ENCODE results near the gene RHBDL1. TPM values are rescaled to one million over a fixed set of nuclear protein-coding genes. Genes with fewer than 3 reads are reported as not detected.

RHBDL1 gene
- polyA plus RNA-seq, 1 donor from 2014 or later = 7.2 TPM

- Histone ChIP-seq H3K9me3 (ENCODE audit: low read length) (no peaks in the 10 kb centered on the region), H2AFZ (ENCODE audit: low read depth, low read length) (no peak overlapping the region), H3K79me2 (replicated peaks; ENCODE audit: insufficient read depth, low read length) (no peaks in the 10 kb centered on the region), H3F3A (ENCODE audit: insufficient read depth, low read length, poor library complexity, severe bottlenecking) (no peaks in the 10 kb centered on the region), H3K9me2 (ENCODE audit: insufficient read depth, low read length) (no peaks in the 10 kb centered on the region), H3K36me3 (ENCODE audit: insufficient read depth, low read length) (no peaks in the 10 kb centered on the region), H3K4me3 (ENCODE audit: low read length) (no peak overlapping the region), H3K4me2 (ENCODE audit: low read length) (no peak overlapping the region), H3K27me3 (ENCODE audit: insufficient read depth, low read depth, low read length) (no peaks in the 10 kb centered on the region), H3K9ac (ENCODE audit: low read length) (no peak overlapping the region), H4K20me1 (ENCODE audit: insufficient read depth) (no peaks in the 10 kb centered on the region), H3K27ac (ENCODE audit: low read length) (no peak overlapping the region)
- TF ChIP-seq TAF1 (IDR thresholded peaks at IDR 0.05; ENCODE audit: low read depth) = no peak
- TF ChIP-seq MXI1 (conservative IDR thresholded peaks at IDR 0.05; ENCODE audit: poor library complexity, severe bottlenecking) = no peak
- no peak for TF ChIP-seq RAD21 (conservative IDR thresholded peaks at IDR 0.05)
- no peak for TF ChIP-seq EP300 (conservative IDR thresholded peaks at IDR 0.05; ENCODE audit: poor library complexity, severe bottlenecking)
- no peak for TF ChIP-seq POLR2AphosphoS5 (IDR thresholded peaks at IDR 0.05)
- TF ChIP-seq SMC3 (conservative IDR thresholded peaks at IDR 0.05; ENCODE audit: poor library complexity) = no peak
- TF ChIP-seq, protein P1, sequence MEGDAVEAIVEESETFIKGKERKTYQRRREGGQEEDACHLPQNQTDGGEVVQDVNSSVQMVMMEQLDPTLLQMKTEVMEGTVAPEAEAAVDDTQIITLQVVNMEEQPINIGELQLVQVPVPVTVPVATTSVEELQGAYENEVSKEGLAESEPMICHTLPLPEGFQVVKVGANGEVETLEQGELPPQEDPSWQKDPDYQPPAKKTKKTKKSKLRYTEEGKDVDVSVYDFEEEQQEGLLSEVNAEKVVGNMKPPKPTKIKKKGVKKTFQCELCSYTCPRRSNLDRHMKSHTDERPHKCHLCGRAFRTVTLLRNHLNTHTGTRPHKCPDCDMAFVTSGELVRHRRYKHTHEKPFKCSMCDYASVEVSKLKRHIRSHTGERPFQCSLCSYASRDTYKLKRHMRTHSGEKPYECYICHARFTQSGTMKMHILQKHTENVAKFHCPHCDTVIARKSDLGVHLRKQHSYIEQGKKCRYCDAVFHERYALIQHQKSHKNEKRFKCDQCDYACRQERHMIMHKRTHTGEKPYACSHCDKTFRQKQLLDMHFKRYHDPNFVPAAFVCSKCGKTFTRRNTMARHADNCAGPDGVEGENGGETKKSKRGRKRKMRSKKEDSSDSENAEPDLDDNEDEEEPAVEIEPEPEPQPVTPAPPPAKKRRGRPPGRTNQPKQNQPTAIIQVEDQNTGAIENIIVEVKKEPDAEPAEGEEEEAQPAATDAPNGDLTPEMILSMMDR (IDR thresholded peaks at IDR 0.05; ENCODE audit: poor library complexity, severe bottlenecking) = no peak
- TF ChIP-seq REST (IDR thresholded peaks at IDR 0.05; ENCODE audit: borderline replicate concordance) = no peak
- no peak for TF ChIP-seq EZH2 (IDR thresholded peaks at IDR 0.05; ENCODE audit: borderline replicate concordance, insufficient read depth, low read length, poor library complexity, severe bottlenecking)
Observed at GRCh38 chr16:626787-627453, 48.6 kb upstream of the RHBDL1 start.

GRCh38 chr16:627454-628239 is 47.8 kb upstream of the RHBDL1 start:
- no peak for TF ChIP-seq RAD21 (conservative IDR thresholded peaks at IDR 0.05)
- TF ChIP-seq SMC3 (conservative IDR thresholded peaks at IDR 0.05; ENCODE audit: poor library complexity) = no peak
- no peak for TF ChIP-seq POLR2AphosphoS5 (IDR thresholded peaks at IDR 0.05)
- no peak for TF ChIP-seq TAF1 (IDR thresholded peaks at IDR 0.05; ENCODE audit: low read depth)
- no peak for TF ChIP-seq MXI1 (conservative IDR thresholded peaks at IDR 0.05; ENCODE audit: poor library complexity, severe bottlenecking)
- TF ChIP-seq, protein P1 (IDR thresholded peaks at IDR 0.05; ENCODE audit: poor library complexity, severe bottlenecking) = no peak
- H3K79me2 ChIP-seq (replicated peaks; ENCODE audit: insufficient read depth, low read length) = no peaks in the 10 kb centered on the region
- no peaks in the 10 kb centered on the region for H3F3A ChIP-seq (ENCODE audit: insufficient read depth, low read length, poor library complexity, severe bottlenecking)
- H2AFZ ChIP-seq (ENCODE audit: low read depth, low read length) = no peak overlapping the region
- H3K4me2 ChIP-seq (ENCODE audit: low read length) = no peak overlapping the region
- no peaks in the 10 kb centered on the region for H4K20me1 ChIP-seq (ENCODE audit: insufficient read depth)
- H3K36me3 ChIP-seq (ENCODE audit: insufficient read depth, low read length) = no peaks in the 10 kb centered on the region
- H3K9me2 ChIP-seq (ENCODE audit: insufficient read depth, low read length) = no peaks in the 10 kb centered on the region
- no peaks in the 10 kb centered on the region for H3K27me3 ChIP-seq (ENCODE audit: insufficient read depth, low read depth, low read length)
- H3K9me3 ChIP-seq (ENCODE audit: low read length) = no peaks in the 10 kb centered on the region
- no peak overlapping the region for H3K4me3 ChIP-seq (ENCODE audit: low read length)
- no peak overlapping the region for H3K27ac ChIP-seq (ENCODE audit: low read length)
- H3K9ac ChIP-seq (ENCODE audit: low read length) = no peak overlapping the region
